ENCODE measurements around the gene GFI1. TPM values are rescaled to one million over a fixed set of nuclear protein-coding genes. Genes with fewer than 3 reads are reported as not detected.
"Not testable (repeated sequence)": the region's sequence is repeated elsewhere in the genome, so short reads cannot be mapped to it uniquely, and the experiment has no call there.

Gene GFI1
- 0.08 TPM for polyA plus RNA-seq (2013, experiment 1 of 2; ENCODE audit: insufficient read length)
- 0.11 TPM for polyA plus RNA-seq (2013, experiment 2 of 2; ENCODE audit: insufficient read length)

DNA sequence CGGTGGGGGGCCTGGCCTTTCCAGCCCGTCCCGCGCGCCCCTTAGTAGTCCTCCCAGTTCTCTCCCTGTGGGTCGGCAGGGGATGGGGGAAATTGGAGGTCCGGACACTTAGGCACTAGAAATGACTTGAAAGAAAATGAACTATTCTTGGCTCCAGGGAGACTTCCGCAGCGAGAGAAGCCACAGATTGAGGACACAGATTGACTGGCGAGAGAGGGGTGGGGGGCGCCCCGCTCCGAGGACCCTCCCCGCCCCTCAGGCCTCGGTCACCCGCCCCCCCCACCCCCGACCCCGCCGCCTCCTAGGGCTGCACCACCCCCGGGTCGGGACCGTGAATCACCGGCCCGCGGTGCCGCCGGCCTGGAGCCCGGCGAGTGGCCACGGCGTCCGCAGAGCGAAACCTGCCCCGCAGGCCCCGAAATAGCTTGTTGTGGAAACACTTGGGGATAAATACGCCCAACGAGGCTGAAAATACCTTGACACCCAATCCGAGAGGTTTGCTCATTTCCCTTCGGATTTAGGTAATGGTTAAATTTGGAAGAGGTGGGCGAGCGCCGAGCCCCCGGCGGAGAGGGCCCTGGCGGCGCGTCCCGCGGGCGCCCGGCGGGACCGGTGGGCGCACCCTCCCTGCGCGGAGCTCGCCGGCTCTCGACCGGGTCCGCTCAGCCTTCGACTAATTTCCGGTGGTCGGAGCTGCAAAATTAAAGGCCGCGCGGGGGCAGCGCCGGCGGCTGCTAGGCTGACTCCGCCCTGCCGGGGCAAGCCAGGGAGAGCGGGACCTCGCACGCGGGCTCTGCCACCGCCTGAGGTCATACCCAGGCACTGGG, at the start of gene GFI1:
GFI1 (minus strand) TSS at position 675 of the 827 bp plus-strand sequence. CDS start 3,438 bp downstream, outside the sequence.
- DNase-seq: no peak

GRCh38 chr1:92532371-92532770, 45.6 kb upstream of the GFI1 start:
- DNase-seq: not testable (repeated sequence)

DNA sequence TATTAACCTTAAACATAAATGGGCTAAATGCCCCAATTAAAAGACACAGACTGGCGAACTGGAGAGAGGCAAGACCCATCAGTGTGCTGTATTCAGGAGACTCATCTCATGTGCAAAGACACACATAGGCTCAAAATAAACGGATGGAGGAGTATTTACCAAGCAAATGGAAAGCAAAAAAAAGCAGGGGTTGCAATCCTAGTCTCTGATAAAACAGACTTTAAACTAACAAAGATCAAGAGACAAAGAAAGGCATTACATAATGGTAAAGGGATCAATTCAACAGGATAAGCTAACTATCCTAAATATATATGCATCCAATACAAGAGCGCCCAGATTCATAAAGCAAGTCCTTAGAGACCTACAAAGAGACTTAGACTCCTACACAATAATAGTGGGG, 45.2 kb upstream of the GFI1 start:
- not testable (repeated sequence) for DNase-seq

GRCh38 chr1:92527670-92528069, 40.9 kb upstream of the GFI1 start:
- no peak for DNase-seq

DNA sequence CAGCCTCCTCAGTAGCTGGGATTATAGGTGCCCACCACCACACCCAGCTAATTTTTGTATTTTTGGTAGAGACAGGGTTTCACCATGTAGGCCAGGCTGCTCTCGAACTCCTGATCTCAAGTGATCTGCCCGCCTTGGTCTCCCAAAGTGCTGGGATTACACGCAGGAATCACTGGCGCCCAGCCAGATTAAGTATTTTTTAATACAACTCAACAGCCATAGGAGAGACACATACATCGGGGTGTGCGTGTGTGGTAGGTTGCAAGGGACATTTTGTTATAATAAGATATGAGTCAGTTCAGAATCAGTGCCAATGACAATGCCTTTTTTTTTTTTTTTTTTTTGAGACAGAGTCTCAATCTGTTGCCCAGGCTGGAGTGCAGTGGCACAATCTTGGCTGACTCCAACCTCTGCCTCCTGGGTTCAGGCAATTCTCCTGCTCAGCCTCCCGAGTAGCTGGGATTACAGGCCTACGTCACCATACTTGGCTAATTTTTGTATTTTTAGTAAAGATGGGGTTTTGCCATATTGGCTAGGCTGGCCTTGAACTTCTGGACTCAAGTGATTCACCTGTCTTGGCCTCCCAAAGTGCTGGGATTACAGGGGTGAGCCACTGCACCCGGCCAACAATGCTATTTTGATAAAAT, 38.3 kb upstream of the GFI1 start:
- not testable (repeated sequence) for DNase-seq

- DNase-seq: no peak
Observed at GRCh38 chr1:92519043-92519442, 32.3 kb upstream of the GFI1 start.

- no peak for DNase-seq
Observed at GRCh38 chr1:92516574-92516973, 29.8 kb upstream of the GFI1 start.

DNA sequence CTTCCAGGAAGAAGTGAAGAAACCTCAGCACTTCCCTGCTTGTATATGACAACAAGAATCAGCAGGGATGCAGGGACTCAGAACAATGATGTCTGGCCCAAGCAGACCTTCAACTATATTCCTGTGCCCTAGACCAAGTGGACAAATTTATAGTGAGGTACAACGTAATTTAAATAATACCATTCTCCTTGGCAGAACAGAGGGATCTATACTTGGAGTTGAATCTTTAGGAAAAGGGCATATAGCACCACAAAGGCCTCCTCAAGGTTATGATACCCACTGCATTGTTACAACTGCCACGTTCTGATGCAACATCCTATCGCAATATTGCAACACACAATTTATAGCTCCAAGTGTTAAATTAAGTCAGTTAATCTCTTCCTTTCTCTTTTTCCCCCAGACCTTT, 29.1 kb upstream of the GFI1 start:
- peak; percentile 14 for DNase-seq

DNA sequence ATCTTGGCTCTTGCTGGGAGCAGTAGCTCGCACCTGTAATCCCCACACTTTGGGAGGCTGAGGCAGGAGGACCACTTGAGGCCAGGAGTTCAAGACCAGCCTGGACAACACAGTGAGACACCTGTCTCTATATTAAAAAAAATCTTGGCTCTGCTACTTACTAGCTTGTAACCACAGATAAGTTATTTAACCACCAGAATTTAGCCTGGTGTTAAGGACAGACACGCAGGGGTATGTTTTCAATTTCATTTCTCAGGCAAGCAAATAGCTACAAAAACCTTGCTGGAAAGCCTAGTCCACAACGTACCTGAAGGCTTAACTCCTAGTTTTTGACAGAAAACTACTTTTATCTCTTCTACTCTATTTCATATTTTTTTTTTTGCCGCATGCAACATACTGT, 24.8 kb upstream of the GFI1 start:
- no peak for DNase-seq

- DNase-seq: no peak
Observed at GRCh38 chr1:92509619-92510018, 22.9 kb upstream of the GFI1 start.

DNA sequence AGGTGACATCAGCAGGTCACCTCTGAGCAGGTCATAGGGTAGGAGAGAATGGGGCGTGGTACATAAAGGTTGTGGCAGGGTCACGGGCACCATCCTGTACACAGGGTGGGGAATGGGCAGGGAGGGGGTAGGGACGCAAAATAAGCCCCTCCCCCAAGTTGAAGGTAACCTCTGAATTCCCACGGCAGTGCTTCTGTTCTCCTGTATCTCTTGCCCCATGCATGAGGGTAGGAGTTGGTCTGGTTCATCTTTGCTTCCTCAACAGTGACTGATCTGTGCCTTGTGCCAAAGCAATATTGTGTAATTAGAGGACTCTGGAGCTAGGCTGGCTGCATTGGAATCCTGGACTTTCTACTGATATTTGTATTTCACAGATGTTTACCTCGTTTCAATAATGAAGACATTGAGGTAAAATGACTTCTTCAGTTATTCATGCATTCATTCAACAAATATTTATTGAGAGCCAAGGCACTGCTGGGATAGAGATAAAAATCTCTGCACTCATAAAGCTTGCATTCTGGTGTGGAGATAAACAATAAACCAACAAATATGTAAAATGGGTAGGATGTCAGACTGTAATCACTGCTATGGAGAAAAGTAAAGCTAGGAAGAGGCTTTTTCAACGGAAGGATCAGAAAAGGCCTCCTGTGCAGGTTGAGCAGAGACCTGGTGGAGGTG, 18.4 kb upstream of the GFI1 start:
- no peak for DNase-seq

- no peak for DNase-seq
Observed at GRCh38 chr1:92504291-92505014, 17.7 kb upstream of the GFI1 start.

GRCh38 chr1:92503926-92504285, 17.2 kb upstream of the GFI1 start:
- DNase-seq: no peak

DNA sequence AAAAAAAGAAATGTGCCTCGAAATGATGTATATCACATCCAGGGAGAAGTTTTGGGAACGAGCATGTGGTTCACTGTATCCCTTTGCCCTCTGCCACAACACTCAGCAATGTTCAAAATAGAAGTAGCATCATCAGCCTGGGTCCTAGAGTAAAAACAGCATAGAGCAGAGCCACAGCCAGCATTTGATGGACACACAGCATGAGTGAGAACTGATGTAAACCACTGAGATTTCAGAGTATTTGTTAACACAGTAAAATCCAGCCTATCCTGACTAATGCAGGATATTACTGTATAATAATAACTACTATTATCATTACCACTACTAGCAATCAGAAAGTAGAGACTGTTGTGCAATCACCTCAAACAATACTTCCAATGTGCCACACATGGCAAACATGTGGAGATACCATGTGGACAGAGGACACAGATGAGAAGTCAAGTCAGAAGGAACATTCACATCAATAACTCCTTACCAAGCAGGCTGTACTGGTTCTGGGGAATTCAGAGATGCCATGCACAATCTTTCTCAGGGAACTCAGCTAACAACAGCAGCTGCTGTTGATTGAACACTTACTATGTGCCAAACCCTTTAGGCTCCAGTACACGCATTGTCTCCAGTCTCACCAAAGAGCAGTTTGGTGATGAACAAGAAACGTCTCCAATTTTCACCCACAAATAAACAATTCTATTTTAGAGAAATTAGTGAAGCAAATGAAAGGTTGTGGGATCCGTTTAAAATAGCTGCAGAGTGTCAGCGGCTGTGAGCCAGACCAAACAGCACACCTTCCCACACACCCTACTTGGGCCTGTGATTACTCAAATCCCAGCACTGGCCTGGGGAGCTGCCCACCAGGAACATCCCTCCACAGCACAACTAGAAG, 16.6 kb upstream of the GFI1 start:
- no peak for DNase-seq

DNA sequence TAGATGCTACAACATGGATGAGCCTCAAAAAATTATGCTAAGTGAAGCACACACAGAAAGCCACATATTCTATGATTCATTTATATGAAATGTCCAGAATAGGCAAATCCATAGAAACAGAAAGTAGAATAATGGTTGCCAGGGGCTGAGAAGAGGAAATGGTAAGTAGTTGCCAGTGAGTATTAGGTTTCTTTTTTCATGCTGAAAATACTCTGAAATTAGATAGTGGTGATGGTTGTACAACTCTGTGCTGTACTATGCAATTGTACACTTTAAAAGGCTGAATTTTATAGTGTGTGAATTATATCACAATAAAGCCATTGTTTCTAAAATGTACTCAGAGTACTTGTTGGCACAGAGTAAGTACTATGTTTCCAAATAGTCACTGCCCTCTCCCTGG, 15.5 kb upstream of the GFI1 start:
- peak; percentile 68 for DNase-seq

- no peak for DNase-seq
Observed at GRCh38 chr1:92500552-92500951, 13.8 kb upstream of the GFI1 start.

- no peak for DNase-seq
Observed at GRCh38 chr1:92495392-92496063, 8.8 kb upstream of the GFI1 start.

GRCh38 chr1:92494485-92495141, 7.9 kb upstream of the GFI1 start:
- DNase-seq: no peak

DNA sequence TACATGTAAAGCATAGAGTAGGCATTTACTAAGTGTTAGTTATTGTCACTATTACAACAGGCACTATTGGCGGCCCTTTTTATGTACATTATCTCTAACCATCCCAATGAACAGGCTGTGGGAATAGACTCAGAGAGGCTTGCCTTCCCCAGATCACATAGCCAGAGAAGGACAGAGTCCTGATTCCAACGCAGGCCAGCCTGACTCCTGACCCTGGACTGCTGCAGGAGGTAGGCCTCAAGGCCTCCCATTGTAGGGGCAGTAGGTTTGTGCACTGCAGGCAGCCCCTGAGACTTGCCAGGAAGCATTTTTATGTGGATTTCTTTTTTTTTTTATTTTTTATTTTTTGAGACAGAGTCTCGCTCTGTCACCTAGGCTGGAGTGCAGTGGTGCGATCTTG, 6.4 kb upstream of the GFI1 start:
- DNase-seq: no peak

GRCh38 chr1:92488832-92489231, 2.1 kb upstream of the GFI1 start:
- no peak for DNase-seq

DNA sequence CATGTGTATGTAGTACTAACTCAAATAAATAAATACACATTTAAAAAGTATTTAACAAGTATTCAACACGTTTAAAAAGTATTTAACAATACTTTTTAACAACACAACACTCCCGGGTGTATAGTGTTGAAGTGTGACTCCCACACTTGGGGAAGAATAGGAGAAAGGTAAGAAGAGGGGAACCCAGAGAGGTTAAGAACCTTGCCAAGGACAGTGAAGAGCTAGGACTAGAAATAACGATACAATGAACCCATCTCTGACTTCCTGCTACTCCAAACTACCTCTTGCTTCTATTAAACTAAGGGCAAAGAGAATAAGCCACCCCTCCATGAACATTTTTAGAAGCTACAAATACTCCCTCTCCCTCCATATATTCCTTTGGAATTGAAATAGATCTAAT, 1.7 kb upstream of the GFI1 start:
- DNase-seq: no peak

Data from fibroblast of skin of scalp (primary cell).